GM21528 (cell line): ENCODE data around the gene SYNE2.
"Not testable (repeated sequence)": the region's sequence is repeated elsewhere in the genome, so short reads cannot be mapped to it uniquely, and the experiment has no call there.

Source experiments
- ATAC-seq: cut with Tn5 transposase; IDR thresholded peaks from one replicate; pipeline ENCODE4 v1.9.1; 2021; ENCODE audit warnings: mild to moderate bottlenecking, moderate library complexity; ENCODE audit not compliant: unreplicated experiment, low FRiP score

SYNE2 gene

GRCh38 chr14:64178814-64179213, 326.0 kb downstream of the SYNE2 start:
- no peak for ATAC-seq

DNA sequence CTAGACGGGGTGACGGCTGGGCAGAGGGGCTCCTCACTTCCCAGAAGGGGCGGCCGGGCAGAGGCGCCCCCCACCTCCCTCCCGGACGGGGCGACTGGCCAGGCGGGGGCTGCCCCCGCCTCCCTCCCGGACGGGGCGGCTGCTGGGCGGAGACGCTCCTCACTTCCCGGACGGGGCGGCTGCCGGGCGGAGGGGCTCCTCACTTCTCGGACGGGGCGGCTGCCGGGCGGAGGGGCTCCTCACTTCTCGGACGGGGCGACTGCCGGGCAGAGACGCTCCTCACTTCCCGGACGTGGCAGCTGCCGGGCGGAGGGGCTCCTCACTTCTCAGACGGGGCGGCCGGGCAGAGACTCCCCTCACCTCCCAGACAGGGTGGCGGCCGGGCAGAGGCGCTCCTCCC, 330.1 kb downstream of the SYNE2 start:
- not testable (repeated sequence) for ATAC-seq

DNA sequence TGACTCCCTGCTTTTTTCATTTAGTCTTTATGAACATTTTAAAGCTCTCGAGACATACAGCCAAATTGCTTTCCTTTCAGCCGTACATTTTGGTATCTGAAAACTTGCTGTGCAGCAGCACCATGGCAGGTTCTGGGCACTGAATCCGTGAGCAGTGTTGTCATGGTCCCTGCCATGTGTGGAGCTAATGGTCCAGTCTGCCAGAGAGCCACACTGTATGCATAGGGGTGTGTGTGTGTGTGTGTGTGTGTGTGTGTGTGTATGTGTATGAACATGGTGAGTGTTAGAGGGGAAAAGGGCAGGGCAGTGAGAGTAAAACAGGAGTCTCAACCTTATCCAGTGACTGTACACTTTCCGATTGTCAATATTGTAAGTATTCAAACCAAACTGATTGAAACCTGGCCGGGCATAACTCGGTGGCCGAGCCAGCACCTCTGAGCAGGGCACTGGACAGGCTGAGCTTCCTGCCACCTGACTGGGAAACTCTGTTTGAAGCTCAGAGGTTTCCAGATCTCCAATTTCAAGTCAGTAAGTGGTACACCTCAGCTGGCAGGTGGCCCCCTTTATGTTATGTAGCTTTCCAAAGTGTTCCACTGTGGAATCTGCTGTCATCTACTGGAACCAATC, 331.4 kb downstream of the SYNE2 start:
- no peak for ATAC-seq

DNA sequence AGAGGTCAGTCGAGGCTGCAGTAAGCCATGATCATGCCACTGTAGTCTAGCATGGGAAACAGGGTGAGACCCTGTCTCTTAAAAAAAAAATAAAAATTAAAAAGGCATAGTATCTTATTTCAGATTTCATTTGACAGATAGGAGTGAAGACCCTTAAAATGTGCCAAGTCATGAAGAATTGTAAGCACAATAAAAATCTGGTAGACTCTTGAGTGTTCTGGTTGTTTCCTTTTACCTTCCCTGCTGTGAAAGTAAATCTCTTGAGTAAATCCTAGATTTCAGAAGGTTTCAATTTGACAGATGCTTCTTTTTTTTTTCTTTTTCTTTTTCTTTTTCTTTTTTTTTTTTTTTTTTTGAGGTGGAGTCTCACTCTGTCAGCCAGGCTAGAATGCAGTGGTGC, 332.4 kb downstream of the SYNE2 start:
- no peak for ATAC-seq

GRCh38 chr14:64186231-64187129, 333.7 kb downstream of the SYNE2 start:
- no peak for ATAC-seq

DNA sequence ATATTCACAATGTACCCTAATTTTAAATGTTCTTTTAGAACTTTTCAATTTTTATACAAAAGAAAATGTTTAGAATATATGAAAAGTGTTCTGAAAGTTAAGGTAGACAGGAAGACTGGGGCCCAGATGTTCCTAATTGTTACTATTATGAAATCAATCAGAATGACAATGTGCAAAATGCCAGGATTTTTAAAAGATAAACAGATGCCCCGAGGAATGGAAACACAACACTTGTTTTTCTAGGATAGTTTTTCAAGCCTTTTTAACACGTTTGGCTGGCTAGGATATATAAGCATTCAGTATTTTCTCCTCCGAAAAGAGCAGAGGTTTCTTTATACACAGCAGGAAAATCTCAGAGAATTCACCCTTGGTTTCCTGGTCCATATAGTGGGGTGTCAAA, 334.5 kb downstream of the SYNE2 start:
- no peak for ATAC-seq

DNA sequence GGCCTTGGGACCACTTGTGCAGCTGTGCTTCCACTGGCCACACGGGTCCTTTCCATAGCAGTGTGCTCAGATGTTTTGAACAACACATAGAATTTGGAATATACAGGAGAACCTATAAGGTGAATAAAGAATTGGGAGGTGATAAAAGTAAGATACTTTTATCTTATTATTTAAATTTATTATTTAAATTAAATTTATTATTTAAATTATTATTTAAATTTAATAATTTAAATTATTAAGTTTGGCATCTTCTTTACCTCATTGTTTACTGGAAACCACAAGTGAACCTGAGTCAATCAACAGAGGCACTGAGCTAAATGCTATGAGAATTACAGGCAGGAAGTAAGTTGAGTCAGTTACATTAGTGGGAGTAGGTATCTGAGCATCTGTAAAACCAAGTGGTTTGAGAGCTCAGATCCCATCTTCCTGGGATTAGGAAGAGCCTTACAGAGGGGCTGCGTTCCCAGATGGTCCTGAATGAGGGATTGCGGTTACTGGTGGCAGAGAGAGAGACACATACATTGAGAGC, 338.2 kb downstream of the SYNE2 start:
- no peak for ATAC-seq

DNA sequence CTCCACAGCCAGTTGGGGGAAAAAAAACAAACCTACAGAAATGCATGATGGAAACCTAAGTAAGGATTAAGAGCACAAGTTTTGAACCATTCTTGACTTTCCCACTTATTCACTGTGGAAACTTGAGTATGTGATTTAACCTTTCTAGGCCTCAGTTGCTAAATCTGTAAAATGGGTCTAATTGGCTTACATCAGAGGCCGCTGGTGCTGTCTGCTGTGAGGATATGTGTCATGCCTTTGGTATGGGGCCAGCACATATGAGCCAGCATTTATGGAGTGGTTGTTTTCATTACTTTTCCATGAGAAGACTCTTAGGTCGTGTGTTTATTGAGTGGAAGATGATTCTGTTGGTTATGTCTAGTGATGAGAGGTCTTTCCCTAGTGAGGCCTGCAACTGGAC, 339.0 kb downstream of the SYNE2 start:
- ATAC-seq, result no peak

GRCh38 chr14:64193821-64194220, 341.0 kb downstream of the SYNE2 start:
- no peak for ATAC-seq

DNA sequence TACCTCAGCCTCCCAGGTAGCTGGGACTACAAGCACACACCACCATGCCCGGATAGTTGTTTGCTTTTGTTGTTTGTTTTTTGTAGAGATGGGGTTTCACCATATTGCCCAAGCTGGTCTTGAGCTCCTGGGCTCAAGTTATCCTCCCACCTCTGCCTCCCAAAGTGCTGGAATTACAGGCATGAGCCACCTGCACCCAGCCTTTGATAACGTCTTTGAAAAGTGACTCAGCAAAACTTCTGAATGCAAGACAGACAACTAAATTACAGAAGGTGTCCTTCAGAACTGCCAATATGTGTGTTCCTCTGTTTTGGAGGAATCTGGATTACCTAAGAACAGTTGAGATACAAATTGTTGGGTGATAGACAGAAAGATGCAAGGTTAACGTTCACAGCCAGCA, 341.6 kb downstream of the SYNE2 start:
- ATAC-seq, result no peak

DNA sequence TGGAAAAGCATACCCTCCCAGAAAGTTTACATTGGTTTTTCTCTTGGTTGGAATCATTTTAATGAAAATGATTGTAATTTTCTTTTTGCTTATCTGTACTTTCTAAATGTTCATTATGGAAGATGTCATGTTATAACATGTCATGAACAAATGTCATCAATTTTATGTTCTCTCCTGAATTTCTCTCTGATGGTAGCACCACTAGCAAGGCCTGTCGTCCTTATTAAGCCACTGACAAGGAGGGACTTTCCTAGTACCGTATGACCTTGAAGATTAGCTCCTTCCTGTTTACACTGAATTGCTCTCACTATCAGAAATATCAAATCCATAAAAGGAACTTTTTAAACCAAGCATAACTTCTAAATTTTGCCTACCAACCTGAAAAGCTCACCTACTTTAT, 342.4 kb downstream of the SYNE2 start:
- ATAC-seq, result no peak

DNA sequence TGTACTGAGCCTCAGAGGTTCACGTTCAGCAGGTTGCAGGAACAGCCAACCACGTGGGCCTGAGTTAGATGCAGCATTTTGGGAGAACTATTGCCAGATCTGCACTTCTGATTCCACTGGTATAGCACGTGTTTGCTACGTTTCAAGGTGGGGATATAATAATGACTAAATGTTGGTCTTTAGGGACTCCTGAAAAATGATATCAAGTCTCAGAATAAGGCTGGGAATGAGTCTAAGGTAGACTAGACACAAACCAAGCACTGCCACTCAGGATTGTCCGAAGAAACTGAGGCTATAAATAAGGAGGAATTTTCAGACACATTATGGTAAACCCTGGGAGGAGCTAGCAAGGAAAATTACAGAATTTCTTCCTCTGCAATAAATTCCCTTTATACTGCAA, 343.3 kb downstream of the SYNE2 start:
- no peak for ATAC-seq

DNA sequence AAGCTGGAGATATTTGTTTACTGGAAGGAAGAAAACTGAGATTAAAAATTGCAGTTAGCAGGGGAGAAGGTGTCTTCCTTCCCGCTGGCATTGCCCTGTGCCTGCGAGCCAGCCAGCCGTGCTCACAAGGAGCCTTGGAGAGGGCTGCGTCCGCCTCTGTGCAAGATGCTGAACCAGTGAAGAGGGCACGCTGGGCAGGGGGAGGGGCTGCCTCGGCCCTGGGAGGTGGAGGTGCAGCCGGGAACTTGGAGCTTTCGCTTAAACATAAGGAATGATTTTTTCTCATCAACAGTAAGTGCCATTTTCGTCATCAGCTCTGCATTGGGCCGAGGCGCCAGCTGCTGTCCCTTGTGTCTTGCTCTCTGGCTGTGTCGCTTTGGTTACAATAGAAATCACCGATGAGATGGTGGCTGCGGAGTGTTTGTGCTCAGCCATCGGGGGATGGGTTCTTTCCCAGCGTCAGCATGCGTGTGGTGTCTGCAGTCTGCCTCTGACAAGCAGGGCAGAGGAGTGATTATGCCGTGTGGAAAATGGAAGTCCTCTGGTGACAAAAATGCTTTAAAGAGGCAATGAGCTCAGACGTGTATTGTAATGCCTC, 344.1 kb downstream of the SYNE2 start:
- ATAC-seq, result no peak

- no peak for ATAC-seq
Observed at GRCh38 chr14:64197996-64198395, 345.2 kb downstream of the SYNE2 start.

DNA sequence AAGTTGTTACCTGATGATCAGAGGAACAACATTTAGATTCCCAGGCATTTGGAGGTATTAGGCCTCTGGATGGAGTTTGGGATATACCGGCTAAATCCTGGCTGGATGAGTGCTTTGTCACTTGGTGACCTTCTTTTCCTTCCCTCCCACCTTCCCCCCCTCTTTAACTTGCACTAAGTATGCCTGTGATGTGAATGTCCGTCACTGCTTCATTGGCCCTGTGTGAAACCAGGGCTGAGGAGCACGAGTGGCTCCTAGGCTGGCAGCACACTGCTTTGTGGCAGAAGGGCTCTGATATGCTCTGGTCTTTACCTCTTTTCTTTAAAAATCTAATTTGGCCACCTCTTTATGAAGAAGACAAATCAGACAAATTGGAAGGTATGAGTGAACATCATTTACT, 345.7 kb downstream of the SYNE2 start:
- ATAC-seq, result no peak

GRCh38 chr14:64200170-64200569, 347.4 kb downstream of the SYNE2 start:
- ATAC-seq, result no peak

DNA sequence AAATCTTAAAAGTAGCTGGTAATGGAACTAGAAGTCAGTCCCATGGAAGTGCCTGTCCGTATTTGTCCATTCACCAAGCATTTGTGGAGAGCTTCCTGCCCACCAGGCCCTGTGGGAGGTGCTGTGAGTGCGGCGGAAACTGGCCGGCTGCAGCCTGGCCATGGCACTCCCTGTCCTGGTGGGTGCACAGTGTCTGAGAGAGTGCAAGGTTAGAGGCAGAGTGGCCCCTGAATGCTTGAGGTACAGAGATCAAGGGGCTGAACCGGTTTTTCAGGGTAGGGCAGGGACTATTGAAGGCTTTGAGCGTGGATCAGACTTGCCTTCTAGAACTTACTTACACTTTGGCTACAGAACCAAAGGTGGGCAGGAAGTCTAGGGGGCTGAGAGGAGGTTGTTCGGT, 348.5 kb downstream of the SYNE2 start:
- ATAC-seq, result no peak

- no peak for ATAC-seq
Observed at GRCh38 chr14:64201921-64202545, 349.2 kb downstream of the SYNE2 start.

DNA sequence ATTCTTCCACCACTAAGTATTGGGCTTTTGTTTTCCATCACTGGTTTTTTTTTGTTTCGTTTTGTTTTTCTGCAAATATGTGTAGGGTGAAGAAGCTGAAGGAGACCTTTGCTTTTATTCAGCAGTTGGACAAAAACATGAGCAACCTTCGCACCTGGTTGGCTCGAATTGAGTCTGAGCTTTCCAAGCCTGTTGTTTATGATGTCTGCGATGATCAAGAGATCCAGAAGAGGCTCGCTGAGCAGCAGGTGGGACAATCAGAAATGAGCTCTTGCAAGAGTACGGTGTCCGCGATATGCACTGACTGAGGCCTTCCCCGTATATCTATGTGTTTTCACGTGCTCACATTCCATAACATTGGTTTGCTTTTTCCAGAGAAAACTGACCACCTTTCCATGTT, 349.9 kb downstream of the SYNE2 start:
- ATAC-seq, result no peak

DNA sequence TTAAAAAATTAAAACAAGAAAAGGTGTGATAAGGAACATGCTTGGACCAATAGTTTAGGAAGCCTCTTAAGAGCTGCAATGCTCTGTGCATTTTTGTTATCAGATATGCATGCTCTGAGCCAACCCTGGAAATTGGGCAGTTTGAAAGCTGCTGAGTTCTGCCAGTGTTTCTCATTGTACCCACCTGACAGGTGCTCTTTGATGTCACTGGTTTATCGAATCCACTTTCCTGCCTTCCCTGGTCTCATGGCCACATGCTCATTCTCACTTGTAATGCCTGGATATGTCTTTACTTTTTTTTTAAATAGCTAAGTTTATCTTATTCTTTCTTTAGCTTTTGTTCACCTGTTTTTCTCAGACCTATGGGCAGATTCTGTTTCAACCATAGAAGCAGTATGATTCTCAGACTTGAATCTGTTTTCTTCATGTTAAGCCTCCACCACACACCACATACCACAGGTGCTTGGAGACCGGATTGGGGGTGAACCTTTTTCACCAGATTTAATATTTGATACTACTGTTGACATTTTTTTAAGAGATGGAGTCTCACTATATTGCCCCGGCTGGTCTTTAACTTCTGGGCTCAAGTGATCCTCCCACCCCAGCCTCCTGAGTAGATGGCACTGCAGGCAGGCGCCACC, 350.7 kb downstream of the SYNE2 start:
- ATAC-seq, result no peak

GRCh38 chr14:64208261-64208660, 355.5 kb downstream of the SYNE2 start:
- ATAC-seq, result no peak
